T47D (cell line): ENCODE data around the gene SBNO1.
"Not testable (repeated sequence)": the region's sequence is repeated elsewhere in the genome, so short reads cannot be mapped to it uniquely, and the experiment has no call there.

ENCODE experiments used
- DNase-seq, 2 experiments: peaks; one replicate each; pipeline versions ENCODE4 v3.0.0 to v3.0.0-alpha.2; 2011 to 2012; ENCODE audit warnings: low read depth in 1 of 2, low spot score in 1 of 2
- JUND ChIP-seq: IDR thresholded peaks from 2 replicates; pipeline ENCODE4 v1.6.1; 2012; ENCODE audit warnings: low read depth
- in situ Hi-C: cut with HindIII; loops from 2 replicates; pipeline ENCODE4 v1.10.0; 2016; ENCODE audit warnings: low sequenced_read_pairs, low pct_unique_long_range_greater_than_20kb

The SBNO1 gene

GRCh38 chr12:123254853-123255446 is 109.7 kb downstream of the SBNO1 start:
- no peak for TF ChIP-seq JUND
- DNase-seq: no peak
- in situ Hi-C loops: no loop called here

DNA sequence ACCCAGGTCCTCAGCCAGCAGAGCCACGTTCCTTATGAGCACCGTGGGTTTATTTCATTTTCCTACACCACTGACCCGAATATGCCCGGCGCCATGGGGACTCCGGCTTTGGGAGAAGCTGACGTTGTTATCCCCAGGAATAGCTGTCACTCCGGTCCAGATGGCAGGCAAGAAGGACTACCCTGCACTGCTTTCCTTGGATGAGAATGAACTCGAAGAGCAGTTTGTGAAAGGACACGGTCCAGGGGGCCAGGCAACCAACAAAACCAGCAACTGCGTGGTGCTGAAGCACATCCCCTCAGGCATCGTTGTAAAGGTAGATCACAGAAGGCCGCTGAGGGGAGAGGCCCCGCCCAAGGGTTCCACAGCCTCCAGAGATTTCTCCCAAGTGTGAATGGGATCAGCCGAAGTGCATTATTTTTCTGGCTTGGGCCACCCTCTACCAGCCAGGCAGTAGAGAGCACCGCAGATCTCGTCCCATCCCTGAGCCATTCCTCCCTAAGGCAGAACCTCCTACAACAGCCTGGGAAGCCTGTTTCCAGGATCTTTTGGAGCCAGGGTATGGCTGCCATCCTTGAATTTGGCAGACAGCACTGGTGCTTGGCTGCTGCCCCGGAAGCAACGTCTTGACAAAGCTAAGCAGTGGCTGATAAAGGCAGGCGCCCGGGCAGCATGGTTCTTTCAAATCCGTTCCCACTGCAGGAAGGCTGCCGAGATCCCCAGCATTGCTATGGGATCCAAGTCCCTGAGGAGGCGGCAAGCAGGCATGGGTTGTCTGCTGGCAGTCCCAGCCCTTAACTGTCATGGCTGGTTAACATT is 110.8 kb downstream of the SBNO1 start:
- no peak for TF ChIP-seq JUND
- no peak for DNase-seq
- in situ Hi-C loops: no loop called here

DNA sequence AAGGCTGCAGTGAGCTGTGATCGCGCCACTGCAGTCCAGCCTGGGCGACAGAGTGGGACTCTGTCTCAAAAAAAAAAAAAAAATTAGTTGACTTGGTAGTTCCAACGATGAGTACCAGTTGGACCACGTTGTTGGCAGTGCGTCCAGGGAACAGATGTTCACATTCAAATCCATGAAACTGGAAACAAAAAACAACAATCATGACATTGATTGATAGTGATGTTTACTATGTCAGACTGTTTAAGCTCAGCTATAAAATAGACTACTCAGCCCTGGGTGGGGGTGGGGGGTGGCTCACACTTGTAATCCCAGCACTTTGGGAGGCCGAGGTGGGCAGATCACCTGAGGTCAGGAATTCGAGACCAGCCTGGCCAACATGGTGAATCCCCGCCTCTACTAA is 112.3 kb downstream of the SBNO1 start:
- in situ Hi-C loops, DNase-seq: not testable (repeated sequence)

DNA sequence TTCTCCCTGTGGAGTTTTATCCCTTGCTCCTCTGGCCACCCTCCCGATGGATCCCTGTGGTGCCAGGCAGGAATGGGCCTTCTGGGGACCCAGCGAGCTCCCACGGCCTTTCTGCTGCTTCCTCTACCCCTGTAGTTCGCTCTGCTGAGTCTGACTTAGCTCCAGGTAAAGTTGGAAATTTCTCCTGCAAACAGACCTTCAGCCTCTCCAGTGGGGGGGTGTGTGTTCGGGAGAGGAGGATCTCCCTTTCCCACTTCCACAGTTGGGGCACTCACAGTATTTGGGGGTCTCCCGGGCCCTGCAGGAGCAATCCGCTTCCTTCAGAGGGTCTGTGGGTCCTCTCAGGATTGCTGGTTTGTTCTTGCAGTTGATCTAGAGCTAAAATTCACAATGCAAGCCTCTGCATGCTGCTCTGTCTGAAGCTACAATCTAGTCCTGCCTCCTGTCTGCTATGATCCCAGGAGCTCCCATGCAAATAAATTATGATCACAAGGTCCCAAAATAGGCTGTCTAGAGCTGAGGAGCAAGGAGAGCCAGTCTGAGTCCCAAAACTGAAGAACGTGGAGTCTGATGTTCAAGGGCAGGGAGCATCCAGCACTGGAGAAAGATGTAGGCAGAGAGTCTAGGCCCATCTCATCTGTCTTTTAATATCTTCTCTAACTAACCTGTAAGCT is 113.1 kb downstream of the SBNO1 start:
- in situ Hi-C loops: no loop called here

DNA sequence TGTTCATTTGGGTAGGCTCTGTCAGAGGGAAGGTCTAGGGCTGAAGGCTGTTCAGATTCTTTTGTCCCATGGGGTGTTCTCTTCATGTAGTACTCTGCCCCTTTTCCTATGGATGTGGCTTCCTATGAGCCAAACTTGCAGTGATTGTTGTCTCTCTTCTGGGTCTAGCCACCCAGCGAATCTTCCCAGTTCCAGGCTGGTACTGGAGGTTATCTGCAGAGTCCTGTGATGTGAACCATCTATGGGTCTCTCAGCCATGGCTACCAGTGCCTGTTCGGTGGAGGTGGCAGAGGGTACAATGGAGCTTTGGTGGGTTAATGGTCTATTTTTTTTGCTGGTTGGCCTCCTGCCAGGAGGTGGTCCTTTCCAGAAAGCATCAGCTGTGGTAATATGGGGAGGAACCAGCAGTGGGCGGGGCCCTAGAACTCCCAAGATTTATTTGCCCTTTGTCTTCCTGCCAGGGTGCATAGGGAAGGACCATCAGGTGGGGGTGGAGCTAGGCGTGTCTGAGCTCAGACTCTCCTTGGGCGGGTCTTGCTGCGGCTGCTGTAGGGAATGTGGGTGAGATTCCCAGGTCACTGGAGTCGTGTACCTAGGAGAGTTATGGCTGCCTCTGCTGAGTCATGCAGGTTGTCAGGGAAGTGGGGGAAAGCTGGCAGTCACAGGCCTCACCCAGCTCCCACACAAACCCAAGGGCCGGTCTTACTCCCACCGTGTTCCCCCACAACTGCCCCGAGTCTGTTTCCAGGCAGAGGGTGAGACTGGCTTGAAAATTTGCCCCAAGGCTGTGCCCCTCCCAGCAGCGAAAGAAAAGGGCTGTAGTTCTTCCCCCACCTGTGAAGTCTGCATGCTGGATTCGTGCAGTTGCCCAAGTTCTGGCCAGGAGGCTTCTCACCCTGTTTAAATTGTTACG is 113.9 kb downstream of the SBNO1 start:
- peak in 1 of 2 experiments; percentile 92 for DNase-seq
- no peak for TF ChIP-seq JUND
- in situ Hi-C loops: no loop called here

More for the DNA sequence above, 113.1 kb downstream of the SBNO1 start:
- no peak for DNase-seq
- TF ChIP-seq JUND: no peak

DNA sequence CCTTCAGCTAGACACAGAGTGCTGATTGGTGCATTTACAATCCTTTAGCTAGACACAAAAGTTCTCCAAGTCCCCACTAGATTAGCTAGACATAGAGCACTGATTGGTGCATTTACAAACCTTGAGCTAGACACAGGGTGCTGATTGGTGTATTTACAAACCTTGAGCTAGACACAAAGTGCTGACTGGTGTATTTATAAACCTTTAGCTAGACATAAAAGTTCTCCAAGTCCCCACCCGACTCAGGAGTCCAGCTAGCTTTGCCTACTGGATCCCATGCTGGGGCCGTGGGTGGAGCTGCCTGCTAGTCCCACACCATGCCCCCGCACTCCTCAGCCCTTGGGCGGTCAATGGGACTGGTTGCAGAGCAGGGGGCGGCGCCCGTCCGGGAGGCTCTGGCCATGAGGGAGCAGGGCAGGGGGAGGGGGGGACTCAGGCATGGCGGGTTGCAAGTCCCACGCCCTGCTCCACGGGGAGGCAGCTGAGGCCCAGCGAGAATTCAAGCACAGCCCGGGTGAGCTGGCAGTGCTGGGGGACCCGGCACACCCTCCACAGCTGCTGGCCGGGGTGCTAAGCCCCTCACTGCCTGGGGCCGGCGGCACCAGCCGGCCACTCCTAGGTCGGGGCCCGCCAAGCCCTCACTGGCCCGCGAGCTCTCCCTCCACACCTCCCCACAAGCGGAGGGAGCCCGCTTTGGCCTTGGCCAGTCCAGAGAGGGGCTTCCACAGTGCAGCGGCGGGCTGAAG is 115.5 kb downstream of the SBNO1 start:
- in situ Hi-C loops, DNase-seq: not testable (repeated sequence)

DNA sequence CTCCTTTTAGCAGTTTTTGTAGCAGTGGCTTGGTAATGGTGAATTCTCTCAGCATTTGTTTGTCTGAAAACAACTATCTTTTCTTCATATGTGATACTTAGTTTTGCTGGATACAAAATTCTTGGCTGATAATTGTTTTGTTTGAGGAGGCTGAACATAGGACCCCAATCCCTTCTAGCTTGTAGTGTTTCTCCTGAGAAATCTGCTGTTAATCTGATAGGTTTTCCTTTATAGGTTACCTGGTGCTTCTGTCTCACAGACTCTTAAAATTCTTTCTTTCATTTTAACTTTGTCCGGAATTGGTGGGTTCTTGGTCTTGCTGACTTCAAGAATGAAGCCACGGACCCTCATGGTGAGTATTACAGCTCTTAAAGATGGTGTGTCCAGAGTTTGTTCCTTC is 116.5 kb downstream of the SBNO1 start:
- DNase-seq, in situ Hi-C loops: not testable (repeated sequence)

- TF ChIP-seq JUND: no peak
- in situ Hi-C loops: no loop called here
These were observed 119.0 kb downstream of the SBNO1 start for GRCh38 chr12:123245678-123246077.

DNA sequence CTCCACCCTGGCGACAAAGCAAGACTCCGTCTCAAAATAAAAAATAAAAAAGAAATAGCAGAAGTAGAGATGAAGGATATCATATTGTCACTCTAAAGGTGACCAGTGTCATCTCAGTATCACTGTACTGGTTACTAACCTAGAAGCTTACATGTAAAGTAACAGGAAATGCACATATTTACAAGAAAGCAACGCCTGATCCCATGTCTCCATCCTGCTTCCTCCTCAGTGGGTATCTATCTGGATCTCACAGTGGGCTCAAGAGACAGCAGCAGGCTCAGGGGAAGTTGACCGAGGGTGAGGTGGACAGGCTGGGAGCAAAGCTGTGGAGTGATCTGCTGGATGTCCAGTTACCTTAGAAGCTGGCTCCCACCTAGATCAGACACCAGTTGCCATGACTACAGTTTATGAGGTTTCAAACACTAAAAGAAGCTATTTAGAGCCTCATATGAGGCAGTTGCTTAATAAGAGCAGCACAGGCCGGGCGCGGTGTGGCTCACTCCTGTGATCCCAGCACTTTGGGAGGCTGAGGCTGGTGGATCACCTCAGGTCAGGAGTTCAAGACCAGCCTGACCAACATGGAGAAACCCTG is 120.9 kb downstream of the SBNO1 start:
- no peak for DNase-seq
- no peak for TF ChIP-seq JUND
- in situ Hi-C loops: no loop called here

More at GRCh38 chr12:123245678-123246077, 119.0 kb downstream of the SBNO1 start:
- no peak for DNase-seq

- DNase-seq: no peak
- TF ChIP-seq JUND: no peak
- in situ Hi-C loops: no loop called here
These were observed 122.3 kb downstream of the SBNO1 start for GRCh38 chr12:123242116-123242904.
